Measurements from ENCODE around the gene TTLL3.

DNA sequence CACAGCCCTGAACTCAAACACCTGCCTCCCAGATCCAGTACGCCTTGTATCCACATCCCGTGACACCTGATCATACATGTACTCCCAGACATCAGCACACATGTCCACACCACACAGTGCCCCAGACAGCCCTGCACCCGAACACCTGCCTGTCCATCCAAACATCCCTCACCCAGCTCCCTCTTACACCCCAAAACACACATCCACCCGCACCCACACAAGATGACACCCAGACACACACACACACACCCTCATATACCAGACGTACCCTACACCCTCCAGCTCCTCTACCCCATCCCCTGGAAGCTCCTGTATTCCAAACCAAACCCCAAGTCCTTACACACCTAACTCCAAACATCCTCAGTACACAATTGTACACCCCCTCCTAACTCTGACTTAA lies 41.0 kb upstream of the TTLL3 start:
- TF ChIP-seq, protein P1, sequence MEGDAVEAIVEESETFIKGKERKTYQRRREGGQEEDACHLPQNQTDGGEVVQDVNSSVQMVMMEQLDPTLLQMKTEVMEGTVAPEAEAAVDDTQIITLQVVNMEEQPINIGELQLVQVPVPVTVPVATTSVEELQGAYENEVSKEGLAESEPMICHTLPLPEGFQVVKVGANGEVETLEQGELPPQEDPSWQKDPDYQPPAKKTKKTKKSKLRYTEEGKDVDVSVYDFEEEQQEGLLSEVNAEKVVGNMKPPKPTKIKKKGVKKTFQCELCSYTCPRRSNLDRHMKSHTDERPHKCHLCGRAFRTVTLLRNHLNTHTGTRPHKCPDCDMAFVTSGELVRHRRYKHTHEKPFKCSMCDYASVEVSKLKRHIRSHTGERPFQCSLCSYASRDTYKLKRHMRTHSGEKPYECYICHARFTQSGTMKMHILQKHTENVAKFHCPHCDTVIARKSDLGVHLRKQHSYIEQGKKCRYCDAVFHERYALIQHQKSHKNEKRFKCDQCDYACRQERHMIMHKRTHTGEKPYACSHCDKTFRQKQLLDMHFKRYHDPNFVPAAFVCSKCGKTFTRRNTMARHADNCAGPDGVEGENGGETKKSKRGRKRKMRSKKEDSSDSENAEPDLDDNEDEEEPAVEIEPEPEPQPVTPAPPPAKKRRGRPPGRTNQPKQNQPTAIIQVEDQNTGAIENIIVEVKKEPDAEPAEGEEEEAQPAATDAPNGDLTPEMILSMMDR (IDR thresholded peaks at IDR 0.05; ENCODE audit: extremely low read depth in 1 of 2, insufficient read depth in 1 of 2, low read depth in 1 of 2, low read length in 2 of 2): no peak
- TF ChIP-seq POLR2A (IDR thresholded peaks at IDR 0.05; ENCODE audit: low read depth, low read length): no peak
- TF ChIP-seq POLR2AphosphoS5 (IDR thresholded peaks at IDR 0.05; ENCODE audit: insufficient read depth, low read depth, low read length): no peak

Measured in endothelial cell of umbilical vein (primary cell).